Measurements from ENCODE around the gene KRTAP19-8. TPM values are rescaled to one million over a fixed set of nuclear protein-coding genes. Genes with fewer than 3 reads are reported as not detected.

The KRTAP19-8 gene
- total and polyA plus RNA-seq, 9 donors, result not detected

DNA sequence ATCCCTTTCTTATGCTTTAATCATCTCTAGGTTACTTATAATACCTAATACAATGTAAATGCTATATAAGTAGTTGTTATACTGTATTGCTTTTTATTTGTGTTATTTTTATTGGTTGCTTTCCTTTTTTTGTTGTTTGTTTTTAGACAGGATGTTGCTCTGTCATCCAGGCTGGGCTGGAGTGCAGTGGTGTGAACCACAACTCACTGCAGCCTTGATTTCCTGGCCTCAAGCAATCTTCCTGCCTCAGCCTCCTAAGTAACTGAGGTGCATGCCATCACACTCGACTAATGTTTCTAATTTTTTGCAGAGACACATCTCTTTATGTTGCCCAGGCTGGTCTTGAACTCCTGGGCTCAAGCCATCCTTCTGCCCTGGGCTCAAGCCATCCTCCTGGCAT lies 26.9 kb downstream of the KRTAP19-8 start:
- 77 to 85% (median 79%) methylated on average over 1 of the region's 1 CpG for WGBS, 3 donors
- TF ChIP-seq, protein P1, sequence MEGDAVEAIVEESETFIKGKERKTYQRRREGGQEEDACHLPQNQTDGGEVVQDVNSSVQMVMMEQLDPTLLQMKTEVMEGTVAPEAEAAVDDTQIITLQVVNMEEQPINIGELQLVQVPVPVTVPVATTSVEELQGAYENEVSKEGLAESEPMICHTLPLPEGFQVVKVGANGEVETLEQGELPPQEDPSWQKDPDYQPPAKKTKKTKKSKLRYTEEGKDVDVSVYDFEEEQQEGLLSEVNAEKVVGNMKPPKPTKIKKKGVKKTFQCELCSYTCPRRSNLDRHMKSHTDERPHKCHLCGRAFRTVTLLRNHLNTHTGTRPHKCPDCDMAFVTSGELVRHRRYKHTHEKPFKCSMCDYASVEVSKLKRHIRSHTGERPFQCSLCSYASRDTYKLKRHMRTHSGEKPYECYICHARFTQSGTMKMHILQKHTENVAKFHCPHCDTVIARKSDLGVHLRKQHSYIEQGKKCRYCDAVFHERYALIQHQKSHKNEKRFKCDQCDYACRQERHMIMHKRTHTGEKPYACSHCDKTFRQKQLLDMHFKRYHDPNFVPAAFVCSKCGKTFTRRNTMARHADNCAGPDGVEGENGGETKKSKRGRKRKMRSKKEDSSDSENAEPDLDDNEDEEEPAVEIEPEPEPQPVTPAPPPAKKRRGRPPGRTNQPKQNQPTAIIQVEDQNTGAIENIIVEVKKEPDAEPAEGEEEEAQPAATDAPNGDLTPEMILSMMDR (IDR thresholded peaks at IDR 0.05), result no peak
- TF ChIP-seq POLR2A (IDR thresholded peaks at IDR 0.05) (no peak), EP300 (IDR thresholded peaks at IDR 0.05) (no peak)
- no peak overlapping the region for H3K4me3 ChIP-seq
- H3K36me3 ChIP-seq, result no peaks in the 10 kb centered on the region
- H3K9me3 ChIP-seq, result no peaks in the 10 kb centered on the region
- no peaks in the 10 kb centered on the region for H3K27me3 ChIP-seq
- DNase-seq, result no peak
- intact Hi-C loops (cut with DNase I), result no loop called here
- H3K4me1 ChIP-seq (ENCODE audit: insufficient read depth), result no peaks in the 10 kb centered on the region
- H3K27ac ChIP-seq, result no peak overlapping the region

DNA sequence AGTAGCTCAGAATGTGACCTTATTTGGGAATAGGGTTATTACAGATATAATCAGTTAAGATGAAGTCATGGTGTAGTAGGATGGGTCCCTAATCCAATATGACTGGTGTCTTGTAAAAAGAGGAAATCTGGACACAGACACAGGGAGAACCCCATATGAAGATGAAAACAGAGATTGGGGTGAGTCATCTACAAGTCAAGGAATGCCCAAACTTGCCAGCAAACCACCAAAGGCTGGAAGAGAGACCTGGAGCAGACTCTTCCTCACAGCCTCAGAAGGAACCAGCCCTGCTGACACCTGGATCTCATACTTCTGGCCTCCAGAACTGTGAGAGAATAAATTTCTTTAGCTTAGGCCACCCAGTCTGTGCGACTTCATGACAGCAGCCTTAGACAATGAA lies 29.9 kb downstream of the KRTAP19-8 start:
- 83 to 95% (median 87%) methylated on average over 1 of the region's 1 CpG for WGBS, 3 donors
- no peaks in the 10 kb centered on the region for H3K27me3 ChIP-seq

DNA sequence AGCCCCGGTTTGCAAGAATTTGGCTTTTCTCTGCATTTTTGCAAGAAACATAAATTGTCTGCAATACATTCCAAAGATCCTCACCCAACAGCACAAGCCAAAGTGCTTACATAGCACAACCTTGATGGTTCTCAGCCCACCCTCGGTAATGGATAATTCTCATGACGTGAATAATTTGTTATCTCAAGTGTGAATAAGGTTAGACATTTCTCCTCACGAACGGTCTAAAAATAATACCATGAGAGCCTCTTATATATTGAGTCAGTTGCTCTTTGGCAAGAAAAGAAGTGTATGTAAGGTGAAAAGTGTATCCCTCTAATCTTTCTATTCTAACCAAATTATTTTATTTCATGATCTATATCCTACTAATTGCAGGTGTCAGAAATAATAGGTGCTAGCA lies 33.3 kb downstream of the KRTAP19-8 start:
- WGBS, 3 donors, result 12 to 22% (median 13%) methylated on average over 5 of the region's 5 CpGs
- Histone ChIP-seq H3K36me3 (no peaks in the 10 kb centered on the region), H3K27ac (no peak overlapping the region), H3K27me3 (no peaks in the 10 kb centered on the region), H3K4me3 (no peak overlapping the region), H3K4me1 (ENCODE audit: insufficient read depth) (no peaks in the 10 kb centered on the region), H3K9me3 (no peaks in the 10 kb centered on the region)
- intact Hi-C loops (cut with DNase I), result no loop called here
- DNase-seq, result no peak
- TF ChIP-seq POLR2A (IDR thresholded peaks at IDR 0.05) (no peak), EP300 (IDR thresholded peaks at IDR 0.05) (no peak)
- TF ChIP-seq, protein P1 (IDR thresholded peaks at IDR 0.05), result no peak

More for the DNA sequence above, 29.9 kb downstream of the KRTAP19-8 start:
- Histone ChIP-seq H3K27ac (no peak overlapping the region), H3K4me1 (ENCODE audit: insufficient read depth) (no peaks in the 10 kb centered on the region), H3K36me3 (no peaks in the 10 kb centered on the region), H3K4me3 (no peak overlapping the region), H3K9me3 (no peaks in the 10 kb centered on the region)
- intact Hi-C loops (cut with DNase I), result no loop called here
- no peak for DNase-seq
- TF ChIP-seq EP300 (IDR thresholded peaks at IDR 0.05), result no peak
- TF ChIP-seq, protein P1 (IDR thresholded peaks at IDR 0.05), result no peak
- TF ChIP-seq POLR2A (IDR thresholded peaks at IDR 0.05), result no peak

DNA sequence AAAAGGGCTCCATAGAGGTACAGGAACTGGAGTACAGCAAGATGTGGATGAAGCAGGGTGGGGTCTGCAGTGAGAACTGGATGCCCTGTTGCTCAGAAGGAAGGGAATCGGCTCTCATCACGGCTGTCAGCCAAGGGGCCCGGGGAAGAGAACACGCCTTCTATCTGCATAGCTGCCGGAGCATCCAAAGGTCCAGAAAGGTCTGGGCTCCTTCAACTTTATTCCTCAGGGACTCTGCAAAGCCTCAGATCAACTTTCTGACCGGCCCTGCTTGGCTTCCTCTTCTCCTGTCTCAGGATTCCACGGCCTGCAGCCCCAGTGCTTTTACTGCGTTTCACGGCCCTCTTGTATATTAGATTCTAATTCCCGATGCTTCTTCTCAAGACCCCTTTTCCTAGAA lies 34.8 kb downstream of the KRTAP19-8 start:
- intact Hi-C loops (cut with DNase I), result no loop called here
- H3K36me3 ChIP-seq, result no peaks in the 10 kb centered on the region
- no peaks in the 10 kb centered on the region for H3K27me3 ChIP-seq
- TF ChIP-seq EP300 (IDR thresholded peaks at IDR 0.05) (no peak), POLR2A (IDR thresholded peaks at IDR 0.05) (no peak)
- TF ChIP-seq, protein P1 (IDR thresholded peaks at IDR 0.05), result no peak
- 71 to 78% (median 71%) methylated on average over 10 of the region's 10 CpGs for WGBS, 3 donors
- H3K4me1 ChIP-seq (ENCODE audit: insufficient read depth), result no peaks in the 10 kb centered on the region
- H3K4me3 ChIP-seq, result no peak overlapping the region
- no peak for DNase-seq
- no peaks in the 10 kb centered on the region for H3K9me3 ChIP-seq
- H3K27ac ChIP-seq, result no peak overlapping the region

All from ovary (tissue), 9 donors.